ENCODE results near the gene ZXDC.

- TF ChIP-seq CTCF (IDR thresholded peaks at IDR 0.05): no peak
- no peak for TF ChIP-seq POLR2A (IDR thresholded peaks at IDR 0.05)
Observed at GRCh38 chr3:126486360-126486847, 10.7 kb upstream of the ZXDC start.
